Fibroblast of skin of back (primary cell): ENCODE results near the gene TTYH3.

ENCODE experiments used
- DNase-seq: peaks from one replicate; pipeline ENCODE4 v3.0.0-alpha.2; 2013

Gene TTYH3

DNA sequence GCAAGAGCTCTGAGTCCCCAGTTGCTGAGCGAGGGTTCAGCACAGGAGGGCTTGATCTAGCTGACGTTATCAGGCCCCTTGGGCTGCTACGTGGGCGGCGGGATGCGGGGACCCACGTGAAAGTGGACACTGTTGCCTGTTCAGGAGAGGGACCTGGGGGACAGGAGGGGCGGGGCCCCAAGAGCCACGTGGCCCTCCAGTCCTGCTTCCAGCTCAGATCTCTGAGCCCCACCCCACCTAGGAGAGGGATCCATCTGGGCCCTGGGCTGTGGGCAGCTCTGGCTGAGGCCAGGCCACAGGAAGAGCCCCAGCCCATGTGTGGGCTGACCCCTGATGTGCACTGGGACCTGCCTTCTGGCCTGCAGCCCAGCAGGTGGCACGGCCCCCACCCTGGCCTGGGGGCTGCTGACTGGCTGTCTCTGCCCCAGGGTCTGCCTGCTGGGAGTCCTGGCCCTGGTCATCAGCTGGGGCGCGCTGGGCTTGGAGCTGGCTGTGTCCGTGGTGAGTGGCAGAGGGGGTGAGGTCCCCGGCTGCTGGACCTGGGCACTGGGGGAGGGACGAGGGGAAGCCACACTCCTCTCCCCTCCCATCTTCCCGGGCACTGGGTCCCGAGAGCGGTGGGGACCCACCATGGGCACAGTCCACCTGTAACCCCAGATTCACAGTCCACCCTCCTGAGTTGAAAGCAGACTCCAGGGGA, 17.5 kb downstream of the TTYH3 start:
- no peak for DNase-seq

DNA sequence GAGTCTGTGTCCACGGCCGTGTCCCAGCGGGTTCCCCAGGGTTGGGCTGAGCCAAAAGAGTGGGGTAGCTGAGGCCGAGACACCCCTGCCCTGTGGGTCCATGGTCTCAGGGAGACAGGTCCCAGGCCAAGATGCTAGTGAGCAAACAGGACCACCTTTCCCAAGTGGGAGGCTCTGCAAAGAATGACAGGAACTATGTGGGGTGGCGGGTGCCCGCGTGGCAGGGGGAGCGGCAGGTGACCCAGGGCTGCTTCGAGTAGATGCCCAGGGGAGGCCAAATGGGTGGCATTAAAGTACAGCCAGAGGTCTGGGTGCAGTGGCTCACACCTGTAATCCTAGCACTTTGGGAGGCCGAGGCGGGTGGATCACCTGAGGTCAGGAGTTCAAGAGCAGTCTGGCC, 18.2 kb downstream of the TTYH3 start:
- DNase-seq: no peak

DNA sequence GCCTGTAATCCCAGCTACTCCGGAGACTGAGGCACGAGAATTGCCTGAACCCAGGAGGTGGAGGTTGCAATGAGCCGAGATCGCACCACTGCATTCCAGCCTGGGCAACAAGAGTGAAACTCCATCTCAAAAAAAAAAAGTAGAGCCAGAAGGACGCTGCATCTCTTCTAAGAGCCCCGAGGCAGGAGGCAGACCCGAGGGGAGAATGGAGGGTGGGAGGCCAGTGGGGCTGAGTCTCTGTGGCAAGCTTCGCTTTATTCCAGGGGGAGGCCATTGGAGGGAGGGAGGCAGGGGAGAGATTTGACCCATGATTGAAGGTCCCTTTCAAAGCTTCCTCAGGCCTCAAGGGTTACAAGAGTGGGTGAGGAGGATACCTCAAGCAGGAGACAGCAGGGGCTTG, 18.7 kb downstream of the TTYH3 start:
- peak; percentile 24 for DNase-seq

DNA sequence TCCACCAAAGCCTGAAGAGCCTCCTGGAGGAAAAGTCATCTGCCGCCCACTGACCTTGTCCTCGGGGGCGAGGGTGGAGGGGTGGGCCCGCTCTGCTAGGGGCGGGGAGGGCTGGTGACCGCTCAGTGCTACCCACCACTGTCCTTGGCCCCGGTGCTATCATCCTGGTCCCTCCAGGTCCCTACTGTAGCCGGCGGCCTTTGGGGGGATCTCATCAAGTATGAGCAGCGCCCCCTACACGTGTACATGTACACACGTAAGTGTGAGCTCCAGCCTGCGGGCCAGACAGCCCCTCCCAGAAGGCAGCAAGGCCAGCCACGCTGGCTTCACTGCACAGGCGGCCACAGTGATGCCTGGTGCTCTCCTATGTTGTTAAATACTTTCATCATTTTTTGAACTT, 19.6 kb downstream of the TTYH3 start:
- peak; percentile 37 for DNase-seq

DNA sequence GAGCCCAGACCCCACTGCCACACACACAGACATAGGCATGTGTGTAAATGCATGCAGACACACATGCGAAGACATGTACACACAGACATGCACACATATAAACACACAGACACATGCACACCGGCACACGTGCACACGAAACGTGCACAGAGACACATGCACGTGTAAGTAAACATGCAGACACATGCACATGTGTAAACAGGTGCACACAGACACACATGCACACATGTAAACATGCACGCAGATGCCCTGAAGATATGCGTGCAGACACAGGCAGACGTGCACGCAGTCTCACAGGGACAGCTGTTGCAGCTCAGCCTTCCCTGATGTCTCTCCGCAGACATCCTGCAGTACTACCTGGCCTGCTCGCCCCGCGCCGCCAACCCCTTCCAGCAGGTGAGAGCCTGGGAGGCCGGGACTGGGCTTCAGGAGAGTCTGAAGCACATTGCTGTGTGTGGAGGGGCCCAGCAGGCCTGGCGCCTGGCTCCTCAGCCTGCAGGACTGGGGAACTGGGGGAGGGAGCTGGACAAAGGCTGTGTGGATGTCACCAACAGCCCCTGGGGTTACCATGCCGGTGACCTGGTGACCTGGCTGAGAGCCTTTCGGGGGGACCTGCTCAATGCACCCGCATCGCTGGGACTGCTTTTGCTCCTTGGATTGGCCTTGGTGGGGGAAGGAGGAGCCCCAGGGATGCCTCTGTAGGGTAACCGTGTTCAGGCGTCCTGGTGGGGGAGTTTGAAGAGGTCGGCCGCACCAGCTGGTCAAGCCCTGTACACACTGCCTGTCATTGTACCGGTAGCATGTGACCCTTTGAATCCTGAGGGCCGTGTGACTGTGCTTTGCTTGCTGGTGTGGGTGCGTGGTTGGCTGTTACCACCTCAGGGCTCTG, 20.3 kb downstream of the TTYH3 start:
- no peak for DNase-seq

DNA sequence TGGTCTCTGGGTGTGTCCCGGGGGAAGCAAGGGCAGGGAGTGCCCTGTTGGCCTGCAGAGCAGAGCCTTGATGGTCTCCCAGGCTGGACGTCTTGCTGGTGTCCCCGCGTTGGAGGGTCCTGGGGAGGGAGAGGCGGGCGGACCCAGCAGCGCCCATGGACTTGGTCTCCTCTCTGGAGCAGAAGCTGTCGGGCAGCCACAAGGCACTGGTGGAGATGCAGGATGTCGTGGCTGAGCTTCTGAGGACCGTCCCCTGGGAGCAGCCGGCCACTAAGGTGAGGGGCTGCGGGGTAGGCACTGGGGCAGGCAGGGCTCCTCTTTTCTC, 20.9 kb downstream of the TTYH3 start:
- no peak for DNase-seq

DNA sequence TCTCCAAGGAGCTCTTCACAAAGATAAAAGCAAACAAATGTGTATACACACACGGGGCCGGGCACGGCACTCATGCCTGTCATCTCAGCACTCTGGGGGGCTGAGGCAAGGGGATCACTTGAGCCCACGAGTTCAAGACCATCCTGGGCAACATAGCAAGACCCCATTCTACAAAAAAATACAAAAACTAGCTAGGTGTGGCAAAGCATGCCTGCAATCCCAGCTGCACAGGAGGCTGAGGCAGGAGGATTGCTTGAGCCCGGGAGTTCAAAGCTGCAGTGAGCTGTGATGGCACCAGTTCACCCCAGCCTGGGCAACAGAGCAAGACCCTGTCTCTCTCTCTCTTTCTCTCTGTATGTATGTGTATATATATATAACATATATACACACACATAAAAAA, 22.3 kb downstream of the TTYH3 start:
- no peak for DNase-seq

DNA sequence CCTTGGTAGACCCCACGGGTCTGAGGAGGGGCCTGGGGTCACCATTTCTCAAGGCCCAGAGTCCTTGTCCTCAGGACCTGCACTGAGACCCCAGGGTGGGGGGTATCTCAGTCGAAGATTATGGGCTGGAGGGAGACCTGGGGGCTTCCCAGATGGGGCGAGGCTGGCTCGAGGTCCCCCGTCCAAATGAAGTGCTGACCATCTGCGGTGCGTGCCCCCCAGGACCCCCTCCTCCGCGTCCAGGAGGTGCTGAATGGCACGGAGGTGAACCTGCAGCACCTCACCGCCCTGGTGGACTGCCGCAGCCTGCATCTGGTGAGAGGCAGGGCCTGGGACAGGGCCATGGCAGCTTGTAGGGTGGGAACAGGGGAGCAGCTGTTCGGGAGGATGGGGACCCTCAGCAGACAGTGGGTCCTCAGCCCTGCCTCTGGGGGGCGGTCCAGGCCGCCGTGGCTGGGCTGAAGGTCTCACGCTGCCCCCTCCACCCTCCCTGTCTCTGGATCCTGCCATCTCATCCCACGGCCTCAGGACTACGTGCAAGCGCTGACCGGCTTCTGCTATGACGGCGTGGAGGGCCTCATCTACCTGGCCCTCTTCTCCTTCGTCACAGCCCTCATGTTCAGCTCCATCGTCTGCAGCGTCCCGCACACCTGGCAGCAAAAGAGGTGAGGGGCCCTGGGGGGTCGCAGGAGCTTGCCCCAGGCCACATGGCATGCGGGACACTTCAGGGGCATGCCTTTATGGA, 24.3 kb downstream of the TTYH3 start:
- no peak for DNase-seq

DNA sequence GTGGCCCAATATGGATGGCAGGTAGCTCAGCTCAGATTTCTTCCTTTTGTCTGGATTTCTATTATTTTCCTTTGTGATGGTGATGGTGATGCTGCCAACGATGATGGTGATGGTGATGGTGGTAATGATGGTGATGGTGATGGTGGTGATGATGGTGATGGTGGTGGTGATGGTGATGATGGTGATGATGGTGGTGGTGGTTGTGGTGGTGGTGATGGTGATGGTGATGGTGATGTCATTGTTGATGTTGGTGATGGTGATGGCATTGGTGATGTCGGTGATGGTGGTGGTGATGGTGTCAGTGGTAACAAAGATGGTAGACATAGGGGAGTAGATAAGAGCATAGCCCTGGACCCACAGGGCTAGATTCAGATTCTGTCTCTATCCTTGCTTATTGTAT, 25.4 kb downstream of the TTYH3 start:
- no peak for DNase-seq

DNA sequence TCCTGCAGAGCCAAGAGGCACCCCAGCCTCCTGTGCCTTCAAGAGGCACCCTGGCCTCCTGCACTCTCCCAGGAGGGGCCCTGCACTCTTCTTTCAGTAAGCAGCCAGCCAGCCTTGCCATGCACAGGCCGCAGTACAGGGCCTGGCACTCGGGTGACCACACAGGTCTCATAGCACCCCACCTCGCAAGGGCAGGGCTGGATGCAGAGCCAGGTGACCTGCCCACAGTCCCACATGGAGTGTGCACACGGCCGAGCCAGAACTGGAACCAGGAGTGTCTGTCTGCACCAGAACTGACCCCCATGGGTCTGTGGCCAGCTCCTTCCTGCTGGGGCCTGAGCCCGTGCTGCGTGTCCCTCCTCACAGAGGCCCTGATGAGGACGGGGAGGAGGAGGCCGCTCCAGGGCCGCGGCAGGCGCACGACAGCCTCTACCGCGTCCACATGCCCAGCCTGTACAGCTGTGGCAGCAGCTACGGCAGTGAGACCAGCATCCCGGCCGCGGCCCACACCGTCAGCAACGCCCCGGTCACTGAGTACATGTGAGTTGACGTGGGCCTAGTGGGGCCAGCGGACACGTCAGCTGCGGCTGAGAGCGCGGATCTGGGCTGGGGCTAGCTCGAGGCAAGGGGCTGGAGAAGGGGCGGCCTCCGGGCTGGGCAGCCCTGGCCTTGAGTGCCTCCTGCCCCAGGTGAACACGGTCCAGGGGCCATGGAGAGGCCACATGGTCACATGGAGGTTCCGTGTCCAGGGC, 26.3 kb downstream of the TTYH3 start:
- DNase-seq: no peak

DNA sequence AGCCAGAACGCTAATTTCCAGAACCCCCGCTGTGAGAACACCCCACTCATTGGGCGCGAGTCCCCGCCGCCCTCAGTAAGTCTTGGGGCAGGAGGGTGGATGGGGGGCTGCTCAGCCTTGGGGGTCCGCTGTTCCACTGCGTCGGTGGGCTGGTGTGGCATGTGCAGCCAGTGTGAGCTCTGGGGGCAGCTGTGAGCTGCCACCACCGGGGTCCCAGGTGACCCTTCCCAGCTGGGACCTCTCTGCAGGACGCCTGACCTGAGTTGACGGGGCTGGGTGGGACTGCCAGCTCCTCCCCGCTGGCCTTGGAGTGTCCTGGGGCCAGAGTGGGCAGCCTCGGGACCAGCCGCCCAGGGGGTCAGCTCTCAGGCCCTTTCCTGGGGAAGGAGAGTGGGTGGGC, 27.2 kb downstream of the TTYH3 start:
- no peak for DNase-seq

DNA sequence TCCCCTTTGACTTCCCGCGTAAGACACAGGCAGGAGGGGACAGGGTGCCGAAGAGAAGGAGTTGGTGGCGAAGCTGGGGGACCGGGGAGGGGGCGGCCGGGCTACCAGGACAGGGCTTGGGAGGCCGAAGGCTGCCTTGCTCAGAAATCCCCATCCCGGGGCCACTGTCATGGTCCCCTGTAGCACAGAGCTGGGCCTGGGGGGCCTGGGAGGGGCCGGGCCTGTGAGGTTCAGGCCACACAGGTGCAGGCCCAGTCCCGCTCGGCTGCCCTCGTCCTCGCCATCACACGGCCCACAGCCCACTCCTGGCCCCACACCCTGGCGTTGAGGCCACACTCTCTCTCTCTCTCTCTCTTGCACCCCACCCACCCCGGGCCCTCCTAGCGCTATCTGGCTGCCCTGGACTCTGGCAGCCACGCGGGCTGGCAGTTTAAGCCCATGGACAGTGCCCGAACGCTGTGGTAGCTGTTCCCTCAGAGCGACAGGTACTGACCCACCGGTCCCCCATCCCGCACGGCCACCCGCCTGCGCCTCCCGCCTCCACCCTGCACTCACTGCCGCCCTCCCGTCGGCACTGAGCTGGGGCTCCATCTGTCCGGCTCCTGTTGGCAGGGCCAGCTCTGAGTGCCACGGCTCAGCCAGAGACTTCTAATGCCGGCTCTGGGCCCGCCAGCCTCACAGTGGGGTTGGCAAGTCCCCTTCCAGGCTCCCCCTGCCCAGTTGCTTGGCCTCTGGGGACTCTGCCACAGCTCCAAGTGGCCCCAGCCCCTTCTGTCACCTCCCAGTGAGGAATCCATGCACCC, 28.0 kb downstream of the TTYH3 start:
- no peak for DNase-seq

DNA sequence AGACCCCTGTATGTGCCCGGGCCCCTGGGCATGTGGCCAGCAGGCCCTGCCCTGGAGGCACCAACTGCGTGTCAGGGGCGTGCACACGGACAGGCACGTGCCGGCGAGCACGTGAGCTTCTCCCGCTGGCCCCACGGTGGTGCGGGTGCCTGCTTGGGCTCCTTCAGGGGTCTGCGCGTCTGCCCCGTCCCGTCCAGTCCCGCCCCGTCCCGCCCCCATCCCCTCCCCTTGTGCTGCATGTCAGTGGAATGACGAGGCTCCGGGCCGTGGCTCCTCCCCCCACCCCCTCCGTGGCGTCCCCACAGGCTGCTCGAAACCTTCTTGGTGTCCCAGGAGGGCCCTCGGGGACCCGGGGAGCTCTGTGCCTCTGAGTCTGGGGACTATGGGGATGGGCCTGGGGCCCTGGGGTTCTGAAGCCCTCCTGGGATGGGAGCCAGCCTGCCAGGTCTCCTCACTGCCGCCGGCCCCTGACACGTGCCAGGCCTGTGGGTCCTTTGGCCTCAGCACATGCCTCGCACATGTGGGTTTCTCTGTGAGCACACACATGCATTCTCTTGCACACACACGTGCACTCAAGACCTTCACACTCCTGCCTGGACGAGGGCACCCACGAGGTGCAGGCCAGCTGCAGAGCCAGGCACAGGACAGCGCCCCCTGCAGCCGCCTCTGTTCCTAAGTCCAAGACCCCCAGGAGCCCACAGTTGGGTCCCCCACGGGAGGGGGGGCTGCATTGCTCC, 28.7 kb downstream of the TTYH3 start:
- DNase-seq: no peak

DNA sequence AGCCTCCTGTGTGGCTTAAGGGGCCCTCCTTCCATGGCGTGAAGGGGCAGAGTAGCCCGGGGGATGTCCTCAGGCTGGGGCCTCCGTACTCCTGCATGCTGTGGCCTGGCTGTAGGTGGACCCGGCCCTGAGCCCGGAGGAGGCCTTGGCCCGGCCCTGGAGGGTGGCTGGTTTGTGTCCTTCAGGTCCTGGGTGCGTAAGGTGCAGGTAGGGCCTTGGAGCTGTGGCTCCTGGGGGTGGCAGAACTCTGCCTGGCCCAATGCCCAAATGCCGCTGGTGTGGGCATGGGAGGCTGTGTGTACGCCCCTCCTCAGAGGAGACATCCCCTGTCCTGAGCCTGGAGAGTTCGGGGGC, 29.3 kb downstream of the TTYH3 start:
- DNase-seq: no peak

DNA sequence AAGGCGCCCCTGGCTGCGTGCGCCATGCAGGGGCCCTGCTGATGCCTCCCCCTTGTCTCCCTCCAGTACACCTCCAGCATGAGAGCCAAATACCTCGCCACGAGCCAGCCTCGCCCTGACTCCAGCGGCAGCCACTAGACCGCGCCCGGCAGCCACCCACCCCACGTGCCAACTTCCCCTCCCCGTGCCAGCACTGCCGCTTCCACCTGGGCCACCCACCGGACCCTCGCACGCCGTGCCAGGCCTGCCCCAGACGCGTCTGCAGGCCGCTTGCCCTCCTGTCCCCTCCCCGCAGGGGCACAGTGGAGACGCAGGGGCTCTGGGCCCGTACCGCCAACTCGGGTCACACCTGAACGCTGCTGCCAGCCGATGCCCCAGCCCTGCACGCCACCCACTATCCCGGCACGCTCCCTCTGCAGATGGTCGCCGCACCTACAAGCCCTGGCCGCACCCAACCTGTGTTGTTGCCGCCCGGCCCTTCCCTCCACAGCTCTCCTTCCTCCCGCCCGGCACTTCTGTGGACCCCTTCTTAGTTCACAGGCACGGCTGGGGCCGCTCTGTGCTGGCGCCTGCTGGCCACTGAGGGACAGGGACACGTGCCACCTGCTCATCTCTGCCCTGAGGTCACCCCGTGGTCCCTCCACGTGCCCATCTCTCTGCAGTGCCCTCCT, 30.0 kb downstream of the TTYH3 start:
- no peak for DNase-seq

DNA sequence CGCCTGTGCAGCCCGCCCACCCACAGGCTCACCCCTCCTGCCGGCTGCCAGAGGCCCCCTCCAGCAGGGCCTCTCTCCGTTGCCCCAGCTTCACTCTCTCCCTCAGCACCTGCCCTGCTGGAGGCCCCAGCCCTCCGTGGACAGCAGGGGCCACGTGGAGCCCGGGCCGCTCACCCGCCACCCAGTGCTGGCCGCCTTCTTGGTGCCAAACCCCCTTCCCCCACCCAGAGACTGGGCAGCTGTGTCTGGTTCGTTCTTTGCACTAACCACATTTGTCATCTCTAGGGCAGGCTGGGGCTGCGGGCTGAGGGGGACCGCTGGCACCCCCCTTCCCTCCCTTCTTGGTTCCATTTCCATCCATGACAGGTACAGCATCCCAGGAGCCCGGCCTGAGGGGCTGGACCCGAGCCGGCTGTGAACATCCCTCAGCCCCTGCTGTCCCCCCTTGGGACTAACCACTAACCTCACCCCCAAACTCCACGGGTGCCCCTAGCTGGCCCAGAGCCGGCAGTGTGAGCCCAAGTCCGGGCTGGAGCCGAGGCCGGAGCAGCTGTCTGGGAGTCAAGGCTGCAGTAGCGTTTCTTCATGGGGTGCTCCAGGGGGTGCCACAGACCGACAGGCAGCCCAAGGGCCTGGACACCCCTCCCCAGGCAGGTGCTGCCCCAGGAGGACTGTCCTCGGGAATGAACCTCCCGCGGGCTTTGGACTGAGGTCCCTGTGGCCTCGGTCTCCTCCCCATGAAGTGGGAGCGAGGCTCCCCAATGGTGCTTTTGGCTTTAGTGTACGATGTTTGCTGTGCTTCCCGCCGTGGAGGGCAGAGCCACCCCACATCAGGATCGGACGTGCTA, 30.7 kb downstream of the TTYH3 start:
- no peak for DNase-seq

DNA sequence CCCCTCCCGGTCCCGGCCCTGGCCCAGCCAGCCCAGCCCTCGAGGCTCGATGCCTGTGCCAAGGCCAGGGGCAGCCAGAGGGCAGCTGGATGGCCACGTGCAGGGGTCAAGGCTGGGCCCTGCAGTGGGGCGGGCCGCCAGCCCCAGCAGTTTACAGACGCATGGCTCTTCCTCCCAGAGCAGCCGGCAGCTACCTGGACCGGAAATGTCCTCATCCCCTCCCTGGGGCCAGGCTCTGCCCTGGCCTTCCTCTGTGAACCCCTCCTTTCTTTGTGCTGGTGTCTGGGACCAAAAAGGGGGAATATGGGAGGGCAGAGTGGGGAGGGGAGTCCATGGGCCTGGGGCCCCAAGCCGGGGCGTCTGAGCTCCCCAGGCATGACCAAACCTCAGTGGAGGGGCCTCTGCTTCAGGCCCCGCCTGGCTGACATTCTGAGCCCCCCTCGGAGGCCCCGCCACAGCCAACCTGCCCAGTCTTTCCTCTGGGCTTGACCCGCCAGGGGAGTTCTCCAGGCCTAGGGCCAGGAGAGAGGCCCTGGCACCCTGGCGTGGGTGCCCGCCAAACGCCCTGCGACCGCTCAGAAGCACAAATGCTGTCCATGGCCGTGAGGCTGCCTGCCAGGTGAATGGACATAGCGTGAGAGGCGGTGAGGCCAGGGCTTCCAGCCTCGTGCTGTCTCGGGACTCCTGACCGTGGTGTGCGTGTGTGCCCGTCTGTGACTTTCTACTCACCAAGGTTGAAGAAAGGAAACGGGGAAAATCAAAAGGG, 31.5 kb downstream of the TTYH3 start:
- DNase-seq: no peak

DNA sequence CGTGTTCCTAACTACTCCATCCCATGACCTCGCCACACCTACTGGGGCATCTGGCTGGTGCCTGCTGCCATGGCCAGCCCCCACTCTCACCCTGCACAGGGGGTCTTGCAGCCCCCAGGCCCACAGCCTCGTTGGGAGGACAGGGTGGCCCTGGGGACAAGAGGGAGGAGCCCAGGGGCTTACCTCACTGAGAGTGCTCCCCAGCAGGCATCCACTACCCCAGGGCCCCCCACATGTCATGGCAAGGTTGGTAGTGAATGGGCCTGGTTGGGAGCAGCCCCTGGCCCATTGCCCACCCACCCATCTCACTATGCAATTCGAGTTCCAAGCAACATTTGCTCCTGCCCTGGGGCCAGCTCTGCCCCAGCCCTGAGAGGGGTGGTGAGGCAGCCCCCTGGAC, 32.2 kb downstream of the TTYH3 start:
- DNase-seq: no peak

DNA sequence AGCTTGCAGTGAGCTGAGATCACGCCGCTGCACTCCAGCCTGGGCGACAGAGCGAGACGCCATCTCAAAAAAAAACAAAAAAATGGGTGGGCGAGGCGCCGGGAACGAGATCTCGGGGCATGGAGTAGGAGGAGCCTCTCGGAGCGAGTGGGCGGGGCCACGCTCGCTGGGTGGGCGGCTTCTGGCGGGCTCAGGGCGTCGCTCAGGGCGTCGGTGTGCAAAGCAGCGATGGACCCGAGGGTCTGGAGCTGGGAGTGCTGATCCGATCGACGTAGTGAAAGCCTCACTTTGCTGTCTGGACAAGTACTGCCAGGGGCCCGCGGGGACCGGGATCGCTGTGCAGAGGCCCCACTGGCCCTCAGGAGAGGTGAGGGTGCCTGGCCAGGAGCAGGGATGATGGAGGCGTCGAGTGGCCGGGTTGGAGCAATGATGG, 33.6 kb downstream of the TTYH3 start:
- no peak for DNase-seq
